ENCODE data around the gene GOLGA6B.
"Not testable (repeated sequence)": the region's sequence is repeated elsewhere in the genome, so short reads cannot be mapped to it uniquely, and the experiment has no call there.

GRCh38 chr15:72628249-72629067 is 26.0 kb upstream of the GOLGA6B start:
- not testable (repeated sequence) for TF ChIP-seq EZH2phosphoT487 (IDR thresholded peaks at IDR 0.05; ENCODE audit: borderline replicate concordance)
- peak; percentile 34 for TF ChIP-seq CTCF (conservative IDR thresholded peaks at IDR 0.05; ENCODE audit: low read length)
